Skin epidermis (tissue), 12 donors: Measurements from ENCODE around the gene BOK.

Experiments
- H3K27ac ChIP-seq, 21 experiments: fragments of 200-600 bp; sonication (generic) in 11 of 21; one replicate each; pipeline ENCODE4 v1.5.0; 2020; ENCODE audit warnings: mild to moderate bottlenecking in 3 of 21, inconsistent platforms in 2 of 21, moderate library complexity in 2 of 21
- H3K4me3 ChIP-seq, 7 experiments: fragments of 200-600 bp; sonication (generic) in 2 of 7; one replicate each; pipeline ENCODE4 v1.5.0; 2020; ENCODE audit warnings: inconsistent platforms in 2 of 7, mild to moderate bottlenecking in 2 of 7, moderate library complexity in 1 of 7

BOK gene

DNA sequence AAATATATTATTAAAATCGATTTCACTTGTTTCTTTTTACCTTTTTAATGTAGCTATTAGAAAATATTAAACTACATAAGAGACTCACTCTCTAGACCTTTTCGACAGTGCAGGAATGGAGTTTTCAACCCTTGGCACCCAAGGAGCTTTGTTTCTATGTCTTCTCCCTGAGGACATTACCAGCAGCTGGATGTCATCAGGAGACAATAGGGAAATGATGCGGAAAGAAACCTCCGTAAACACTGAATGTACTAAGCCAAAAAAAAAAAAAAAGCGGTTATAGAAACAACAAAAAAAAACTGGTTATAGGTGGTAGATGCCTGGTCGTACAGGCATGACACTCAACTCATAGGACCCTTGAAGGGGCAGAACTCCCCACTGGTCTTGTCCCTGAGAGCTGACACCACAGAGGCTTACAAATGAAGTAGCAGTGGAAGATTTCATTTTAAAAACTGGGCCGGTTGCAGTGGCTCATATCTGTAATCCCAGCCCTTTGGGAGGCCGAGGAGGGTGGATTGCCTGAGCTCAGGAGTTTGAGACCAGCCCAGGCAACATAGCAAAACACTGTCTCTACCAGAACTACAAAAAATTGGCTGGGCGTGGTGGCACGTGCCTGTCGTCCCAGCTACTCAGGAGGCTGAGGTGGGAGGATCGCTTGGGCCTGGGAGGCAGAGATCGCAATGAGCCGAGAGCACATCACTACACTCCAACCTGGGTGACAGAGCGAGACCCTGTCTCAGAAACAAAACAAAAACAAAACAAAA lies 54.7 kb downstream of the BOK start:
- Histone ChIP-seq H3K27ac (peak overlapping the region in 6 of 21 experiments; percentile 1 to 61 (median 44)), H3K4me3 (no peak overlapping the region)

DNA sequence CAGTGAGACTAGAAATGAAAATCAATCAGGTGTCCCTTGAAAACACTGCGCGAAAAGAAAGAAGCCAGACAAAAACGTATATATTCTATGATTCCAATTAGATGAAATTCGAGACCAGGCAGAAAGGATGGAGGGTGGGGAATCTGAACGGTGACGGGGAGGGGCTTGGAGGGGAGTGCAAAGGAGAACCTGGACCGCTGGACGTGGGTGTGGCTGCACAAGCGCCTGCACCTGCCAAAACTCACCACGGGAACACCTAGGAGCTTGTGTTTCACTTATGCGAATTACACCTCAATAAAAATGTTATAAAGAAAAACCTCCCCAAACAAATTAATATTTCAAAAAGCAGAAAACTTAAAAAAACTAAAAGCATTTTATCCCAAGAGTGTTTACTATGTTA lies 56.5 kb downstream of the BOK start:
- no peak overlapping the region for H3K4me3 ChIP-seq
- H3K27ac ChIP-seq, result no peak overlapping the region

DNA sequence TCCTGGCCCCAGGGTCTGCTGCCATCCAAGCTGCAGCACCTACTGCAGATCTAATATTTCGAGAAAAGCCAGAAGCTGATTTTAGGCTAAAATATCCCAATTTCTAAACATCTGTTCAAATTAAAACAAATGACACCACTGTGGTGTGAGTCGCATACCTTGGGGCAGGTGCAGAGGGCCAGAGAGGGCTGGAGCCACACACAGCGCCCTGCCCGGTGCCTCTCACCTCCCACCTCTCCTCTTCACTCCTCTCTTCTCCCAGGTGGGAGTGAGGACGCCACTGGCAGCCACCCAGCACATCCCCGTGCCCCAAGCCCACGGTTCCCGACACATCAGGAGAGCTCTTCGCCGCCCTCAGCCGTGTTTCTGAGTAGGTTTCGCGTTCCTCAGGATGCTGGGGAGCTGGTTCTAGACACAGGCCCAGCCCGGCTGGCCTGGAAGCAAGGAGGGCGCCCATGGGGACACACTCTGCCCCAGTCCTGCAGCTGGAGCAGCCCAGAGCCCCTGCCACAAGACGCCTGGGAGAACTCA lies 57.0 kb downstream of the BOK start:
- Histone ChIP-seq H3K27ac (no peak overlapping the region), H3K4me3 (no peak overlapping the region)

DNA sequence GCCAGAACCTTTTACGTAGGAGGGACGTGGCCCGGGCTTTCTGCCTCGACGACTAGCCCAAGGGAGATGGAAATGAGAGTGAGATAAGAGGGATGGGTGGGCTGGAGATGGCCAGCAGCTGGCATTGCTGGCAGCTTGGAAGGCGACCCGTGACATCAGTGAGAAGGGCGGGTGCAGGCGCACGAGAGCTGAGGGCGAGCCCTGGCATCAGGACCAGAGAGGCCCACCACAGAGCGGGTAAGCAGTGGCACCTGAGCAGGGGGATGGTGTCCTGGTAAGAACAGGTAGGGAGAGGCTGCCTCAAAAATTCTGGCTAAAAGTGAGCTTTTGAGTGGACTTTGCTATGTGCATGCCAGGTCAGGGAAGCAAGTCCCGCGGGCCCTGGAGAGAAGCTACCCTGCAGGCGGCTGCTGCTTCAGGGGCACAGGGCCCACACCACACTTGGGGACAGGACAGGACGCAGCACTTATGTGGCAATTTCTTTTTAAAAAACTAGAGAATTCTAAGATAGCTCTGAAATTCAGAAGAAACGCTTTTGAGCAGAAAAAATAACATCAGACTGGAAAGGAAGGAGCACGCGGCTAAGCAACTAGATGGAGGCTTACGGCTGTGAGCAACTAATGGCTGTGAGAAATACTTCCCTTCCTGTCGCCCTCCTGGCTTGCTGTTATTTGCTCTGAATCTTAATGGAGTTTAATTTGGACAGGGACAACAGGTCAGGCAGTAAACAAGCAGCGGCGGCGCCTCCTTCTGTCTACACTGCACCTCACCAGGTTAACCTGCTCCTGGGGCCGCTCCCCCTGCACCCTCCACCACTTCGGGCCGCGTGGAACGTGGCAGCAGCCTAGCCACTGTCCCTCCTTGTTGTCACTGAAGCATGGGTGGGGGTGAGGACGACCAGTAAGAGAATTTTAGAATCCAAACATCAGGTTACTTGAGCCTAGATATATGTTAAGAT lies 57.9 kb downstream of the BOK start:
- peak overlapping the region in 2 of 7 experiments; percentile 32 to 34 for H3K4me3 ChIP-seq
- H3K27ac ChIP-seq, result peak overlapping the region in 3 of 21 experiments; percentile 62 to 86 (median 66)

DNA sequence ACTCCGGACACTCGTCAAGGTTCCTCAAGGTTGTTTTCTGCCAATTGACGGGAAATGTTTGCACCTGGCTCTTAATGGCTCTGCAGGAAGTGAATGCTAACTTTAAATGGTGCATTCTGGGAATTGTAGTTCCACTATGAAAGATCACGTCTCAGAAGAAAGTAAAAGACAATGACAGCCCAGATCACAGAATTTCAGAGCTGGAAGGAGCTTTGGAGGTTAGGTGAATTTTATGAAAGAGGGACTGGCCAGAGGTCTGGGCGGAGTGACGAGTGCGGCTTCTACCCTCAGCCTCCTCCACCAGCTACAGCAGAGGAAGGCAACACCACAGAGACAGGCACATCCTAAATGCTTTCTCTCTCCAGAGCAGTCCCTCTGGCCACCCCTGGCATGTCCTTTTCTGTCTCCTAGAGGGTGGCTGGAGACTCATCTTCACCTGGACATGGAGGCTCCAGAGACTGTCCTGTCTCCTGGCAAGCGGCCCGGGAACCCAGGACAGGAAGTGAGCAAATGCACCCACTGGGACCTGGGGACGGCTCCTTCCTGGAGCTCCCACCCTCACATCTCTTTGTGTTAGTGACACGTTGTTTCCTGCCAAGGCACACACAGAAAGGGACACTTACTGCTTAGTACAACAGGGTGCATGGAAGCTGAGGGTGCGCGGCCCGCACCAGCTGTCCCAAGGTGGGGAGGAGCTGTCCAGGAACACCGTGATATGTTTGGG lies 59.0 kb downstream of the BOK start:
- Histone ChIP-seq H3K27ac (peak overlapping the region in 16 of 21 experiments; percentile 26 to 86 (median 56)), H3K4me3 (peak overlapping the region in 6 of 7 experiments; percentile 15 to 34 (median 21))

DNA sequence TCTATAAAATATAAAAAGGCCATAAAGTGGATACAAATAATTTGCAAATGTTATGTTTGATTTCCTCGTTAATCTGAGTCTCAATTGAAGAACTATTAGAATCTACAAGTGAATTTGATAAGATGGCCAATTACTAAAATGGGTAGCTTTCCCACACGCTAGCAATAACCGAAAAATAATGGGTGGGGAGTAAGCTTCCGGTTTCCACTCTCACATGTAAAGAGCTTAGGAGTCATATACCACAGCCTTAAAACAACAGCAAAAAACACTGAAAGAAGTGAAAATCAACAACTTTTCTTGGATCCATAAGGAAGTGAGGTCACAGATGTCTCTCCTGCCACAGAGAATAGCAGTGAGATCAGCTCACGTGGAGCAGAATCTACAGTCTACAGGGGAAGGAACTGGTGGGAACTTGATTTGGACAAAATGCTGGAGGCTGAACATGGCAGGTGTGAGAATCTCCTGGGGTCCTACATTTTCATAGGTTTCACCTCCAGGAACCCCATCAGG lies 59.8 kb downstream of the BOK start:
- Histone ChIP-seq H3K4me3 (no peak overlapping the region), H3K27ac (peak overlapping the region in 8 of 21 experiments; percentile 48 to 86 (median 68))

DNA sequence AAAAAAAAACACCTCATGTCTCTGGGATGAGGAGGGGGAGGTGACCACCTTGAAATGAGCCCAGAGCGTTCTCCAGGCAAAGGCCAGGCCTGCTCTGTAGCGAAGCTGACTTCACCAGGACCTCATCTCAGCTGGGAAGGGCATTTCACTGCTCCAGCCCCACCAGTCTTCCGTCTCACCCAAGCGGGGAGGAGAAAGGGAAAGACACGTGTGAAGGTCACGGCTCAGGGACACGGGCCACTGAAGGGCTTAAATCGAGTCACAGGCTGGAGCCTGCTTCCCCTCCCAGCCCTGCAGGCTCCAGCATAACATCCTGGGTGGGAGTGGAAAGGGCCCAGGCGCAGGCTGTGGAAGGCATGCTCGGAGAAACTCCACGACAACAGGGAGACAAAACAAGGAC lies 60.3 kb downstream of the BOK start:
- Histone ChIP-seq H3K4me3 (no peak overlapping the region), H3K27ac (no peak overlapping the region)

DNA sequence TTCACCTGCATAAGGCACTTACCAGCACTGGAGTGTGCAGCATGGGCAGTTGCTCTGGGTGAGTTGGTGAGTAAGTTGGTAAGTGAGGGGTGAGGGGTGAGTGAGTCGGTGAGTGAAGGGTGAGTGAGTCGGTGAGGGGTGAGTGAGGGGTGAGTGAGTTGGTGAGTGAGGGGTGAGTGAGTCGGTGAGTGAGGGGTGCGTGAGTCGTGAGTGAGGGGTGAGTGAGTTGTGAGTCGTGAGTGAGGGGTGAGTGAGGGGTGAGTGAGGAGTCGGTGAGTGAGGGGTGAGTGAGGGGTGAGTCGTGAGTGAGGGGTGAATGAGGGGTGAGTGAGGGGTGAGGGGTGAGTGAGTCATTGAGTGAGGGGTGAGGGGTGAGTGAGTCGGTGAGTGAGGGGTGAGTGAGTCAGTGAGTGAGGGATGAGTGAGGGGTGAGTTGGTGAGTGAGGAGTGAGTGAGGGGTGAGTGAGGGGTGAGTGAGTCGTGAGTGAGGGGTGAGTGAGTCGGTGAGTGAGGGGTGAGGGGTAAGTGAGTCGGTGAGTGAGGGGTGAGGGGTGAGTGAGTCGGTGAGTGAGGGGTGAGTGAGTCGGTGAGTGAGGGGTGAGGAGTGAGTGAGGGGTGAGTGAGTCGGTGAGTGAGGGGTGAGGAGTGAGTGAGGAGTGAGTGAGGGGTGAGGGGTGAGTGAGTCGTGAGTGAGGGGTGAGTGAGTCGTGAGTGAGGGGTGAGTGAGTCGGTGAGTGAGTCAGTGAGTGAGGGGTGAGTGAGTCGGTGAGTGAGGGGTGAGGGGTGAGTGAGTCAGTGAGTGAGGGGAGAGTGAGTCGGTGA lies 61.3 kb downstream of the BOK start:
- no peak overlapping the region for H3K4me3 ChIP-seq
- H3K27ac ChIP-seq, result no peak overlapping the region

DNA sequence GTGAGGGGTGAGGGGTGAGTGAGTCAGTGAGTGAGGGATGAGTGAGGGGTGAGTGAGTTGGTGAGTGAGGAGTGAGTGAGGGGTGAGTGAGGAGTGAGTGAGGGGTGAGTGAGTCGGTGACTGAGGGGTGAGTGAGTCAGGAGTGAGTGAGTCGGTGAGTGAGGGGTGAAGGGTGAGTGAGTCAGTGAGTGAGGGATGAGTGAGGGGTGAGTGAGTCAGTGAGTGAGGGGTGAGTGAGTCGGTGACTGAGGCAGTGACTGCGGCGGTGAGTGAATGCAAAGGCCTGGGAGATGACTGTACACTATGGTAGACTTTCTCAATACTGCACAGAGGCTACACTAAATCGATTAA lies 61.8 kb downstream of the BOK start:
- Histone ChIP-seq H3K4me3 (no peak overlapping the region), H3K27ac (no peak overlapping the region)
